RPMI7951 (cell line): ENCODE data around the gene WDPCP. TPM values are rescaled to one million over a fixed set of nuclear protein-coding genes. Genes with fewer than 3 reads are reported as not detected.
"Not testable (repeated sequence)": the region's sequence is repeated elsewhere in the genome, so short reads cannot be mapped to it uniquely, and the experiment has no call there.

Experiments used
- DNase-seq: peaks from one replicate; pipeline ENCODE4 v3.0.0-alpha.2; 2012; ENCODE audit warnings: low read depth
- total RNA-seq: library from RNA; depleted of rRNA; stranded (reverse); fragments of >200 nt; shearing (Covaris generic); gene quantifications from 2 replicates; pipeline ENCODE4 v1.2.3, GENCODE V29; 2014

WDPCP gene
- total RNA-seq, 1 experiment from 2014 or later = 11.8 TPM

DNA sequence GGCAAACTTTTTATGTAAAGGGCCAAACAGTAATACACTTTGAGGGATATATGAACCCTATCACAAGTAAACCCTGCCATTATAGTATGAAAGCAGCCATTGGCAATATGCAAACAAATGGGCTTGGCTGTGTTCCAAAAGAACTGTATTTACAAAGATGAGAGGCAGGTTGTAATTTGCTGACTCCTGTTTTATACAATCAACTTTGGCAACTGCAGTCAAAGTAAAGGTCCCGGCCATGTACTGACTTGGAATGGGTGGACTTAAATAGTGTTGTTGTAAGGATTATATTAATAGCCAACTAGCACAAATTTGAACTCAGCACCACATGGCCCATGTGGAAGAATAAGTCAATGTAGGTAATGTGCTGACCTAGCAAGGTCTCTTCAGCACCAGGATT lies 223.4 kb downstream of the WDPCP start:
- DNase-seq = no peak

- not testable (repeated sequence) for DNase-seq
These were observed 230.6 kb downstream of the WDPCP start for GRCh38 chr2:63357722-63358121.

GRCh38 chr2:63347361-63347760 lies 240.9 kb downstream of the WDPCP start:
- no peak for DNase-seq

- DNase-seq = no peak
These were observed 241.9 kb downstream of the WDPCP start for GRCh38 chr2:63346411-63346810.

GRCh38 chr2:63345285-63345633 lies 243.0 kb downstream of the WDPCP start:
- no peak for DNase-seq

- no peak for DNase-seq
These were observed 243.5 kb downstream of the WDPCP start for GRCh38 chr2:63344575-63345284.

DNA sequence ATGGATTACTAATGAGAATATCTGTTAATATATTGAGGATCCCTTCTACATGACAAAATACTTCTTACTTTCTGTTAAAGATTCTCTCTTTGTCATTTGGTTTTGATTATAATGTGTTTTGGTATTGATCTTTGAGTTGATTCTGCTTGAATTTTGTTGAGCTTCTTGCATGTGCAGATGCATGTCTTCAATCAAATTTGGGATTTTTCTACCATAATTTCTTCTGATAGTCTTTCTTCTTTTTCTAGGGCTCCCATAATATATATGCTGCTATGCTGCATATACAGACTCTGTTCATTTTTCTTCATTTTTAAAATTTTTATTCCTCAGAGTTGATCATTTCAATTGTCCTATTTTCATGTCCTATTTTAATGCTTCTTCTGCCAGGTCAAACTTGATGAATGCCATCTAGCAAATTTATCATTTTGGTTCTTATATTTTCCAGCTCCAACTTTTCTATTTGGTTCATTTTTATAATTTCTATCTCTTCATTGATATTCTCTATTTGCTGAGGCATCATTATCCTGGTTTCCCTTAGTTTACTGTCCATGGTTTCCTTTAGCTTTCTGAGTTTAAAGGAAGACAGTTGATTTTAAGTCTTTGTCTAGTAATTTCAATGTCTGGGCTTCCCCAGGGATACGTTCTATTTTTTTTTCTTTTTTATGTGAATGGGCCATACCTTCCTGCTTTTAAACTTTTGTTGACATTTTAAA lies 244.7 kb downstream of the WDPCP start:
- DNase-seq = no peak

GRCh38 chr2:63340443-63340842 lies 247.8 kb downstream of the WDPCP start:
- DNase-seq = no peak

GRCh38 chr2:63334910-63335309 lies 253.4 kb downstream of the WDPCP start:
- DNase-seq = no peak

GRCh38 chr2:63326473-63326872 lies 261.8 kb downstream of the WDPCP start:
- no peak for DNase-seq

- DNase-seq = not testable (repeated sequence)
These were observed 264.6 kb downstream of the WDPCP start for GRCh38 chr2:63323662-63324061.

DNA sequence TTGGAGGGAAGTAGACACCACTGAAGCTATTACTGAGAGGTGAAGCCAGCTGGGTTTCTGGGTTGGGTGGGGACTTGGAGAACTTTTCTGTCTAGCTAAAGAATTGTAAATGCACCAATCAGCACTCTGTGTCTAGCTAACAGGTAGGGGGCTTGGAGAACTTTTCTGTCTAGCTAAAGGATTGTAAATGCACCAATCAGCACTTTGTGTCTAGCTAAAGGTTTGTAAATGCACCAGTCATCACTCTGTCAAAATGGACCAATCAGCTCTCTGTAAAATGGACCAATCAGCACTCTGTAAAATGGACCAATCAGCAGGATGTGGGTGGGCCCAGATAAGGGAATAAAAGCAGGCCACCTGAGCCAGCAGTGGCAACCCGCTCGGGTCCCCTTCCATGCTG lies 266.3 kb downstream of the WDPCP start:
- DNase-seq = not testable (repeated sequence)

GRCh38 chr2:63320669-63321068 lies 267.6 kb downstream of the WDPCP start:
- DNase-seq = no peak

GRCh38 chr2:63310614-63311013 lies 277.7 kb downstream of the WDPCP start:
- no peak for DNase-seq

- DNase-seq = peak; percentile 3
These were observed 286.8 kb downstream of the WDPCP start for GRCh38 chr2:63301481-63301880.

DNA sequence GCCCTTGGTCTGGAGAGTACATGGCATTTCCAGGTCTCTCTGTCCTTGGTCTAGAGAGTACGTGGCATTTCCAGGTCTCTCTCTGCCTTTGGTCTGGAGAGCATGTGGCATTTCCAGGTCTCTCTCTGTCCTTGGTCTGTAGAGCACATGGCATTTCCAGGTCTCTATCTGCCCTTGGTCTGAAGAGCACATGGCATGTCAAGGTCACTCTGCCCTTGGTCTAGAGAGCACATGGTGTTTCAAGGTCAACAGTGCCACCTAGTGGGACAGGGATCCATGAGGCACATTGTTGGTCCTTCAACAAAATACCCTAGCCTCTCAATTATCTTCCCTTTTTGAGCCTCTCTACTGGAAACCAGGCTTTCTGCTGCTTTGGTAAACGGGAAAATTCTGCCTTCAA lies 287.4 kb downstream of the WDPCP start:
- DNase-seq = peak; percentile 3

GRCh38 chr2:63287956-63288355 lies 300.3 kb downstream of the WDPCP start:
- no peak for DNase-seq

DNA sequence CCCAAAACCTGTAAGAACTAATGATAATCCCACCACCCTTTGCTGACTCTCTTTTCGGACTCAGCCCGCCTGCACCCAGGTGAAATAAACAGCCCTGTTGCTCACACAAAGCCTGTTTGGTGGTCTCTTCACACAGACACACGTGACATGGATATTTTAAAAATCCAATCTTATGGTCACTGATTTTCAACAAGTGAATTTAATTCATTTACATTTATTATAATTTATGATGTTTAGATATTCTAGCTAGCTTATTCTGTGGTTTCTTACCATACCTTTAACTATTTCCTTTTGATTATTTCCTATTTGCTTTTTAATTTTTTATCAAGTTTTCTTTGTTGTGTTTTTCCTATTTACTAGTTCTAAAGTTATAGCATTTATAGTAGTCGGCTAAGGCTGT lies 301.8 kb downstream of the WDPCP start:
- DNase-seq = not testable (repeated sequence)

- no peak for DNase-seq
These were observed 305.0 kb downstream of the WDPCP start for GRCh38 chr2:63283273-63283672.

DNA sequence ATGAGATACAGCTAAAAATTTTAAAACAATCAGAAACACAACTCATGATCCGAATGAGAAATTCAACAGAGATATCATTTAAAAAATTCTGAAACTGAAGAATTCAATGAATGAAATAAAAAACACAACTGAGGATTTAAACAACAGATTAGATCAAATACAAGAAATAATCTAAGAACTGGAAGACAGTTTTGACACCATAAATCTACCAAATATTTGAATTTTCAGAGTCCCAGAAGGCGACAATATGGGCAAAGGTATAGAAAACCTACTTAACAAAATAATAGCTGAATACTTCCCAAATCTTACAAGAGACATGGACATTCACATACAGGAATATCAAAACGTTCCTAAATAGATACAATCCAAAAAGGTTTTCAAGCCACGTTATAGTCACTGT lies 315.7 kb downstream of the WDPCP start:
- no peak for DNase-seq

DNA sequence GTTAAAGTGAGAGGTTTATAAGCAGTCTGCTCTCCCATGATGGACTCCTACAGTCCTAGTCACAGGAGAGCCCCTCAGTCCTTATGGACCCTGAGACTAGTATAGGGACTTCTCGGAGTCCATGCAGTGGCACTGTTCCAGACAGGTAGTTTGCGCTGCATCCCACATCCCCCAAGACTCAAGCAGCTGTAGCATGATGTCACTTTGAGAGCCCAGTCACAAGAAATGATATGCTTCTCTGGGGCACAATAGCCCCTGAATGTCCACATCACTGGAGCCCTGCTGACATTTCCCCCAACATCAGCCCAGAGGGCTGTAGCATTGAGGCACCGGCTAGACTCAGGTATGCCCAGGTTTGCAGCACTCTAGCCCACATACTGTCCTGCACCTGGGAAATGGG lies 317.6 kb downstream of the WDPCP start:
- no peak for DNase-seq

- DNase-seq = no peak
These were observed 319.3 kb downstream of the WDPCP start for GRCh38 chr2:63268946-63269345.

DNA sequence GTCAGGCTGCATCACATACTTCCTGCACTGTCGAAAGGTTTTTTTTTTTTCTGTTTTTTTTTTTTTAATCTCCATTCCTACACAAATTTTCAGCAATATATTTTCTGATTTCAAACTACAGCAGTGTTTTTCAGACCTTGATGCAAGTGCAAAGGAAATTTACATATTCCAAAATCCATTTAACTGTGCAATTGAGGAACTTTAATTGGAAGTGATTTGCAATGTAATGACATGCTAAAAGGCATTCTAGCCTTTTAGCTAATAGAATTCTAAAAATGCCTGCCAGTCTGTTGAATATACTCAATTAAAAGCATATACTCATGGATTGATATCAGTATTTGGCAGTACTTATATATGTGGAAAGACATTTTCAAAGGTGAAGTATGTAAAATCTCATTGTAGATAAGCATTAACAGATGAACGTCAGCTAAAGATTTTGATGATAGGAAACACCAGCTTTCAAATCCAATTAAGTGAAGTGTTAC lies 327.1 kb downstream of the WDPCP start:
- DNase-seq = no peak
